ENCODE measurements around the gene TJP1. TPM values are rescaled to one million over a fixed set of nuclear protein-coding genes. Genes with fewer than 3 reads are reported as not detected.

TJP1 gene
- not detected for total RNA-seq
- polyA plus RNA-seq: not detected
- total RNA-seq: 0 to 0.60 (median 0) reads per million in 6 experiments

DNA sequence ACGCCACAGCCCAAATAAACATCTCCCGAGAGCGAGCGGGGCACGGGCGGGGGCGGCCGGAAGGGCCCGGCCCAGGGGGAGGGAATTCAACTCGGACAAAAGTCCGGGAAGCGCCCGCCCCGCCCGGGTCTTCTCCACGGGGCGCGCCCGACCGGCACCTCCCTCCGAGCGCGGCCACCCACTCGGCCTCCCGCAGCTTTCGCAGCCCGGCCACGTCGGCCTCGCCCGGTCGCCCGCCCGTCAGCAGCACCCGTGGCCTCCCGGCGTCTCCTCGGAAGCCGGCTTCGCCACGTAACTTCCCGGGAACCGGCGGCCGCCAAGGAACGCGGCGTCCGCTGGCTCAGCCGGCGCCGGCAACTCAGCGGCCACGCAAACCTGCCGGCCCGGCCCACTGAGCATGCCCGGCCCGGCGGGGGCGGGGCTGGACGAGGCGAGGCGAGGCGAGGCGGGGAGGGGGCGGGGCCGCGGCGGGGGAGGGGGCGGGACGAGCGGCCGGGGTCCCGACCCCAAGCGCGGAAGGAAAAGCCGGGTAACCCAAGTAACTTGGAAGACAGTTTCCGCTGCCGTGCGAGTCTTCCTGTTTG lies at the start of gene TJP1:
TJP1 (minus strand) TSS at position 369 of the 584 bp plus-strand sequence. CDS start 440 bp downstream, outside the sequence.
- H3K36me3 Mint-ChIP-seq: peaks cover 0 to 11% (median 8%) of the 10 kb centered on the region in 3 donors

DNA sequence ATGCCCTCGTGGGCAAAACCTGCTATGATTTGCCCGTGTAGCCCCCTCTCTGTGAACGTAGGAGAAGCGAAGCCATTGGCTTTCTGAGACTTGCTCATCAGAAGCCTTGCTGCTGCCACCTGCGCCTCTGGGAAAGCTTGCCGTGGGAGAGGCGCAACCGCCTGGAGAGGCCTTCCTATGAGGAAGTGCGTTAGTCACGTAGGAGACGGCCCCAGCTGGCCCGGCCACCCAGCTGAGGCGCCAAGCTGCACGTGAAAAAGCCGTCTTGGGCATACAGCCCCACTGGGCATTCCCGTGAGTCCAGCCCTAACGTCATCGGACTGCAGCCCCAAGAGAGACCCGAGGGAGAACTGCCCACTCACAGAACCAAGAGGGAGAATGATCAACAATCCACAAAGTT lies 49.1 kb upstream of the TJP1 start:
- Mint-ChIP-seq H3K4me1 (peaks cover 0 to 2% (median 0%) of the 10 kb centered on the region in 4 donors), H3K27me3 (peaks cover 9 to 38% (median 26%) of the 10 kb centered on the region in 5 donors), H3K9me3 (no peaks in the 10 kb centered on the region), H3K36me3 (no peaks in the 10 kb centered on the region), H3K4me3 (no peak overlapping the region), H3K27ac (no peak overlapping the region)
- DNase-seq: no peak
- POLR2A ChIA-PET: no interaction called here
- no peak for ATAC-seq

More for the DNA sequence above, at the start of gene TJP1:
- Mint-ChIP-seq H3K4me1 (peaks cover 5 to 30% (median 26%) of the 10 kb centered on the region in 4 donors), H3K4me3 (peak within 1 kb of the TSS; percentile 41 to 75 (median 61)), H3K27ac (peak within 1 kb of the TSS in 1 of 10 donors; percentile 62), H3K9me3 (peaks cover 0 to 40% (median 14%) of the 10 kb centered on the region in 9 donors), H3K27me3 (peaks cover 36 to 62% (median 50%) of the 10 kb centered on the region in 5 donors)
- no peak for ATAC-seq
- DNase-seq: no peak
- POLR2A ChIA-PET: interaction anchor here (1.2 kb wide), 1 partner anchor 75 kb away, joined by 3 read pairs; no protein-coding TSS in a partner anchor

- peaks cover 0 to 2% (median 0%) of the 10 kb centered on the region in 4 donors for H3K4me1 Mint-ChIP-seq
- no peak overlapping the region for H3K27ac Mint-ChIP-seq
- no peaks in the 10 kb centered on the region for H3K36me3 Mint-ChIP-seq
- no peaks in the 10 kb centered on the region for H3K9me3 Mint-ChIP-seq
- POLR2A ChIA-PET: no interaction called here
- ATAC-seq: no peak
- peaks cover 9 to 45% (median 32%) of the 10 kb centered on the region in 5 donors for H3K27me3 Mint-ChIP-seq
- H3K4me3 Mint-ChIP-seq: no peak overlapping the region
- no peak for DNase-seq
These were observed 48.4 kb upstream of the TJP1 start for GRCh38 chr15:29870495-29871151.

DNA sequence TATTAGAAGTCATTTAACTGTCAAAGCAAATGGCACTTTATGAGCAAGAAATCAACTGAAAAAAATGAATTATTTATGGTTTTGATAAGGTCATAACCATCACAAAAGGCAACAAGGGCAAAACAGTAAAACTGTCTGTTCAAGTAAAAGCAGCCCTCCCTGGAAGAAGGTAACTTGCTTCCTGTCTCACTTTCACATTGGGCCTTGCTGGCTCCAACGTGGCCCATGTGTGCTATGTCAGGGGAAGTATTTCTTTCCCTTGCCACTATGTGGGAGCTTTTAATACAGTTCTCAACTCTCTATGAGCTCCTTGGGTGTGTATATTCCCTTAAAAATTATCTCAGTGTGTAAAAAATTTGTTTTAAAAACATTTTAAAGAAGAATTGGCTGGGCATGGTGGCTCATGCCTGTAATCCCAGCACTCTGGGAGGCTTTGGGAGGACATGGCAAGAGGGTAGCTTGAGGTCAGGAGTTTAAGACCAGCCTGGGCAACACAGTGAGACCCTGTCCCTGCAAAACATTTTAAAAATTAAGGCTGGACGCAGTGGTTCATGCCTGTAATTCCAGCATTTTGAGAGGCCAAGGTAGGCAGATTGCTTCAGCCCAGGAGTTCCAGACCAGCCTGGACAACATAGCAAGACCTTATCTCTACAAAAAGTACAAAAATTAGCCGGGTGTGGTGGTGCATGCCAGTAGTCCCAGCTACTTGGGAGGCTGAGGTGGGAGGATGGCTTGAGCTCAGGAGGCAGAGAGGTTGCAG lies 45.2 kb upstream of the TJP1 start:
- DNase-seq (no peak), ATAC-seq (no peak)
- no peak overlapping the region for H3K27ac Mint-ChIP-seq
- H3K27me3 Mint-ChIP-seq: peaks cover 12 to 51% (median 40%) of the 10 kb centered on the region in 5 donors
- no peaks in the 10 kb centered on the region for H3K36me3 Mint-ChIP-seq
- H3K4me1 Mint-ChIP-seq: peaks cover 0 to 2% (median 0%) of the 10 kb centered on the region in 4 donors
- POLR2A ChIA-PET: no interaction called here
- no peaks in the 10 kb centered on the region for H3K9me3 Mint-ChIP-seq
- no peak overlapping the region for H3K4me3 Mint-ChIP-seq

DNA sequence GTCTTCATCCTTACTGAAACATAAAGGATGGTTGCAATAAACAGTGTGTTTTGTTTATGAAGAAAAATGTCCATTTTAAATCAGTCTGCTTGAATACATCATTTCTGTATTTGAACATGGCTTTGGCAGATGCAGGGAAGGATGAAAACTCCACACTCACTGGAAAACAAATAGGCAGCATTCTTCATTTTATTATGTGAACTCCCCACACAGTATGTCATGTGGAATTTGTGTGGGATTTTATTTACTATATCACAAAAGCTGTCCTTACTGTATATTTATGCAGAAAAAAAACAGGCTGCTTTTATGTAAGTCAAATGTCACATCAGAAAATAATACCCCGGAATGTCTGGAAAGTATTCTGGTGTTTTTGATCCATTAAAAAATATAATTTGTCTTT lies 44.1 kb upstream of the TJP1 start:
- peaks cover 0 to 3% (median 0%) of the 10 kb centered on the region in 4 donors for H3K4me1 Mint-ChIP-seq
- H3K27ac Mint-ChIP-seq: no peak overlapping the region
- DNase-seq: no peak
- no peaks in the 10 kb centered on the region for H3K9me3 Mint-ChIP-seq
- H3K36me3 Mint-ChIP-seq: peaks cover 0 to 1% (median 0%) of the 10 kb centered on the region in 3 donors
- no peak overlapping the region for H3K4me3 Mint-ChIP-seq
- POLR2A ChIA-PET: no interaction called here
- H3K27me3 Mint-ChIP-seq: peaks cover 18 to 51% (median 48%) of the 10 kb centered on the region in 5 donors
- no peak for ATAC-seq

GRCh38 chr15:29864501-29864900 lies 42.2 kb upstream of the TJP1 start:
- Mint-ChIP-seq H3K9me3 (no peaks in the 10 kb centered on the region), H3K27me3 (peaks cover 26 to 55% (median 44%) of the 10 kb centered on the region in 5 donors), H3K4me1 (peaks cover 0 to 3% (median 0%) of the 10 kb centered on the region in 4 donors), H3K36me3 (peaks cover 0 to 1% (median 0%) of the 10 kb centered on the region in 3 donors), H3K4me3 (no peak overlapping the region), H3K27ac (no peak overlapping the region)
- DNase-seq (no peak), ATAC-seq (no peak)
- POLR2A ChIA-PET: no interaction called here

DNA sequence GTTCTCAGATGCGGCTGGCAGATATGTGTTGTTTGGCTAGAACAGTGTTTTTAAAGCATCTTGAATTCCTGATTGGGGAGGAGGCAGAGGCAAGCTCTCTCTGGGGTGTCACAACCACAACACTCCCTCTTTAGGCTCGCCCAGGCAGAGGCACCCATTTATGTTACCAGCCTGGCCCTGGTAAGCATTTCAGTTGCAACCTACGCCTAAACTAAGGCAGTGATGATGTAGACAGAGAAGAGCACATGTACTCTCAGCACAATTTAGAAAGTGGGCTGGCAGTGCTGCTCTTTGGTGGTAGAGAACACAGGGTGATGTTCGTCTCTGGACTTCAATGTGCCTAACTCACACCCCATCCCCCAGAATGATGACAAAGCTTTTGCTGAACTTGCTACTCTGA lies 41.2 kb upstream of the TJP1 start:
- peaks cover 0 to 3% (median 0%) of the 10 kb centered on the region in 4 donors for H3K4me1 Mint-ChIP-seq
- H3K27ac Mint-ChIP-seq: no peak overlapping the region
- no peak for ATAC-seq
- no peak overlapping the region for H3K4me3 Mint-ChIP-seq
- no peak for DNase-seq
- H3K9me3 Mint-ChIP-seq: no peaks in the 10 kb centered on the region
- H3K36me3 Mint-ChIP-seq: peaks cover 0 to 1% (median 0%) of the 10 kb centered on the region in 3 donors
- peaks cover 19 to 45% (median 37%) of the 10 kb centered on the region in 5 donors for H3K27me3 Mint-ChIP-seq
- POLR2A ChIA-PET: no interaction called here

- peaks cover 19 to 45% (median 37%) of the 10 kb centered on the region in 5 donors for H3K27me3 Mint-ChIP-seq
- H3K4me1 Mint-ChIP-seq: peaks cover 0 to 3% (median 0%) of the 10 kb centered on the region in 4 donors
- H3K27ac Mint-ChIP-seq: no peak overlapping the region
- DNase-seq: no peak
- POLR2A ChIA-PET: interaction anchor here (0.7 kb wide), 1 partner anchor 10 kb away, joined by 3 read pairs; no protein-coding TSS in a partner anchor
- no peaks in the 10 kb centered on the region for H3K9me3 Mint-ChIP-seq
- ATAC-seq: no peak
- H3K36me3 Mint-ChIP-seq: peaks cover 0 to 1% (median 0%) of the 10 kb centered on the region in 3 donors
- H3K4me3 Mint-ChIP-seq: no peak overlapping the region
These were observed 40.0 kb upstream of the TJP1 start for GRCh38 chr15:29862271-29862670.

DNA sequence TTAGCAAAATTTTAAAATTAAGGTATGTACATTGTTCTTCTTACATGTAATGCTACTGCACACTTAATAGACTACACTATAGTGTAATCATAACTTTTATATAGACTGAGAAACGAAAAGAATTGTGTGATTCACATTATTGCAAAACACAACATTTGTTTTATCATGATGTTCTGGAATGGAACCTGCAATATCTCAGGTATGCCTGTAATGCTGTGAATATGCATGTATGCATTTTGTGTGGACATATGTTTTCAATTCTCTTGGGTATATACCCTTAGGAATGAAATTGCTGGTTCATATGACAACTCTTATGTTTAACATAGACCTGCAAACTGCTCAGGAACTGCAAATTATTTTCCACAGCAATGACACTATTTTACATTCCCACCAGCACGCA lies 38.6 kb upstream of the TJP1 start:
- H3K4me1 Mint-ChIP-seq: peaks cover 0 to 3% (median 0%) of the 10 kb centered on the region in 4 donors
- no peak overlapping the region for H3K4me3 Mint-ChIP-seq
- ATAC-seq: no peak
- peaks cover 19 to 38% (median 33%) of the 10 kb centered on the region in 5 donors for H3K27me3 Mint-ChIP-seq
- POLR2A ChIA-PET: no interaction called here
- peaks cover 0 to 1% (median 0%) of the 10 kb centered on the region in 3 donors for H3K36me3 Mint-ChIP-seq
- DNase-seq: no peak
- H3K9me3 Mint-ChIP-seq: peaks cover 0 to 4% (median 0%) of the 10 kb centered on the region in 9 donors
- H3K27ac Mint-ChIP-seq: no peak overlapping the region

GRCh38 chr15:29859973-29860715 lies 37.9 kb upstream of the TJP1 start:
- H3K4me3 Mint-ChIP-seq: no peak overlapping the region
- peaks cover 0 to 3% (median 0%) of the 10 kb centered on the region in 4 donors for H3K4me1 Mint-ChIP-seq
- no peak overlapping the region for H3K27ac Mint-ChIP-seq
- POLR2A ChIA-PET: no interaction called here
- no peak for DNase-seq
- peaks cover 0 to 1% (median 0%) of the 10 kb centered on the region in 3 donors for H3K36me3 Mint-ChIP-seq
- H3K27me3 Mint-ChIP-seq: peaks cover 19 to 33% (median 28%) of the 10 kb centered on the region in 5 donors
- H3K9me3 Mint-ChIP-seq: peaks cover 0 to 8% (median 0%) of the 10 kb centered on the region in 9 donors
- no peak for ATAC-seq

GRCh38 chr15:29859293-29859692 lies 37.0 kb upstream of the TJP1 start:
- H3K9me3 Mint-ChIP-seq: peaks cover 0 to 11% (median under 1%) of the 10 kb centered on the region in 9 donors
- H3K4me1 Mint-ChIP-seq: peaks cover 0 to 3% (median 0%) of the 10 kb centered on the region in 4 donors

GRCh38 chr15:29857221-29857789 lies 35.0 kb upstream of the TJP1 start:
- Mint-ChIP-seq H3K36me3 (peaks cover 0 to under 1% (median 0%) of the 10 kb centered on the region in 3 donors), H3K9me3 (peaks cover 0 to 20% (median 3%) of the 10 kb centered on the region in 9 donors), H3K4me3 (no peak overlapping the region), H3K27ac (no peak overlapping the region), H3K4me1 (peaks cover 0 to 3% (median 0%) of the 10 kb centered on the region in 4 donors), H3K27me3 (peaks cover 15 to 37% (median 23%) of the 10 kb centered on the region in 5 donors)
- ATAC-seq: no peak
- POLR2A ChIA-PET: no interaction called here
- DNase-seq: peak in 1 of 10 donors; percentile 17

More at GRCh38 chr15:29859293-29859692, 37.0 kb upstream of the TJP1 start:
- DNase-seq: no peak
- Mint-ChIP-seq H3K27me3 (peaks cover 17 to 35% (median 27%) of the 10 kb centered on the region in 5 donors), H3K36me3 (peaks cover 0 to 1% (median 0%) of the 10 kb centered on the region in 3 donors), H3K27ac (no peak overlapping the region), H3K4me3 (no peak overlapping the region)
- ATAC-seq: no peak
- POLR2A ChIA-PET: no interaction called here
